ENCODE measurements around the gene PDZD8. TPM values are rescaled to one million over a fixed set of nuclear protein-coding genes. Genes with fewer than 3 reads are reported as not detected.
A peak's percentile ranks its signal among the peaks of the same experiment; 100 is the strongest.

Gene PDZD8, protein sequence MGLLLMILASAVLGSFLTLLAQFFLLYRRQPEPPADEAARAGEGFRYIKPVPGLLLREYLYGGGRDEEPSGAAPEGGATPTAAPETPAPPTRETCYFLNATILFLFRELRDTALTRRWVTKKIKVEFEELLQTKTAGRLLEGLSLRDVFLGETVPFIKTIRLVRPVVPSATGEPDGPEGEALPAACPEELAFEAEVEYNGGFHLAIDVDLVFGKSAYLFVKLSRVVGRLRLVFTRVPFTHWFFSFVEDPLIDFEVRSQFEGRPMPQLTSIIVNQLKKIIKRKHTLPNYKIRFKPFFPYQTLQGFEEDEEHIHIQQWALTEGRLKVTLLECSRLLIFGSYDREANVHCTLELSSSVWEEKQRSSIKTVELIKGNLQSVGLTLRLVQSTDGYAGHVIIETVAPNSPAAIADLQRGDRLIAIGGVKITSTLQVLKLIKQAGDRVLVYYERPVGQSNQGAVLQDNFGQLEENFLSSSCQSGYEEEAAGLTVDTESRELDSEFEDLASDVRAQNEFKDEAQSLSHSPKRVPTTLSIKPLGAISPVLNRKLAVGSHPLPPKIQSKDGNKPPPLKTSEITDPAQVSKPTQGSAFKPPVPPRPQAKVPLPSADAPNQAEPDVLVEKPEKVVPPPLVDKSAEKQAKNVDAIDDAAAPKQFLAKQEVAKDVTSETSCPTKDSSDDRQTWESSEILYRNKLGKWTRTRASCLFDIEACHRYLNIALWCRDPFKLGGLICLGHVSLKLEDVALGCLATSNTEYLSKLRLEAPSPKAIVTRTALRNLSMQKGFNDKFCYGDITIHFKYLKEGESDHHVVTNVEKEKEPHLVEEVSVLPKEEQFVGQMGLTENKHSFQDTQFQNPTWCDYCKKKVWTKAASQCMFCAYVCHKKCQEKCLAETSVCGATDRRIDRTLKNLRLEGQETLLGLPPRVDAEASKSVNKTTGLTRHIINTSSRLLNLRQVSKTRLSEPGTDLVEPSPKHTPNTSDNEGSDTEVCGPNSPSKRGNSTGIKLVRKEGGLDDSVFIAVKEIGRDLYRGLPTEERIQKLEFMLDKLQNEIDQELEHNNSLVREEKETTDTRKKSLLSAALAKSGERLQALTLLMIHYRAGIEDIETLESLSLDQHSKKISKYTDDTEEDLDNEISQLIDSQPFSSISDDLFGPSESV
- 10 to 100 TPM; 29.6 to 60.1 (median 42.4) TPM for total RNA-seq

DNA sequence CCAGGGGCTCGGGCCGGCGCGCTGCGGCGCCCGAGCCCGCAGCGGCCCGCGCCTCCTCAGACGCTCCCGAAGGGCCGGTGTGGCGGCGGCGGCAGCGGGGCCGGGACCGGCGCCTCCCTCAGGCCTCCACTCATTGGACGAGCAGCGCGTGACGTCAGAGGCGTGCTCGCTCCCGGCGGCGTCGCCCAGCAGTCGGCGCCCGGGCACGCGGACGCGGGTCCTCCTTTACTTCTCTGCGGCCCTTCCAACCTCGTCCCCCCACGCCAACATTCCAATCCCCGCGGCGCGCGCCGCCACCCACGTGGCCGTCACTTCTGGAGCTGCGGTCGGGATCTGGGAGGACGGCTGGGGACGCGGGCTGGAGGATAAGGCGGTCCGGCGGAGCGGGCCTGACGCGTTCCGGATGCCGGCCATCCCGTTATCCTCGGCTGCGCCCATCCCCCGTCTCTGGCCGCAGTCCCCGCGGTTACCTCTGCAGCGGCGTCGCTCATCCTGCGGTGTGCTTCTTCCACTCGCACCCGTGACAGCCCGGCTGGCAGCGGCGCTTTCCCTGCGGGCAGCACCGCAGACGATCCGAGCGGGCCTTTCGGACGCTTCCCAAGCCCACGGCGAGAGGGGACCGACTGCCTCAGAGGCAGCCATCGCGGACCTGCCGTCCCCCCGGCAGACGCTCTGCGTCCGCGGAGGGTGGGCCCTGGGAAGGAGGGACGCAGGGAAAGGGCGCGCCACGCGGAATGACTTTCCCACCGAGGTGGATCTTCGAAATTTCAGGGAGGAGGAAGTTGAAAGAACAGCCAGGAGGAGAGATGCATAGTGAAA lies at the start of gene PDZD8:
TSS of gene PDZD8 (minus strand) at position 81 of the 819 bp plus-strand sequence. CDS start 213 bp downstream, outside the sequence.
- DNase-seq (ENCODE audit: low spot score) = peak; percentile 73
- TF ChIP-seq, protein P1, sequence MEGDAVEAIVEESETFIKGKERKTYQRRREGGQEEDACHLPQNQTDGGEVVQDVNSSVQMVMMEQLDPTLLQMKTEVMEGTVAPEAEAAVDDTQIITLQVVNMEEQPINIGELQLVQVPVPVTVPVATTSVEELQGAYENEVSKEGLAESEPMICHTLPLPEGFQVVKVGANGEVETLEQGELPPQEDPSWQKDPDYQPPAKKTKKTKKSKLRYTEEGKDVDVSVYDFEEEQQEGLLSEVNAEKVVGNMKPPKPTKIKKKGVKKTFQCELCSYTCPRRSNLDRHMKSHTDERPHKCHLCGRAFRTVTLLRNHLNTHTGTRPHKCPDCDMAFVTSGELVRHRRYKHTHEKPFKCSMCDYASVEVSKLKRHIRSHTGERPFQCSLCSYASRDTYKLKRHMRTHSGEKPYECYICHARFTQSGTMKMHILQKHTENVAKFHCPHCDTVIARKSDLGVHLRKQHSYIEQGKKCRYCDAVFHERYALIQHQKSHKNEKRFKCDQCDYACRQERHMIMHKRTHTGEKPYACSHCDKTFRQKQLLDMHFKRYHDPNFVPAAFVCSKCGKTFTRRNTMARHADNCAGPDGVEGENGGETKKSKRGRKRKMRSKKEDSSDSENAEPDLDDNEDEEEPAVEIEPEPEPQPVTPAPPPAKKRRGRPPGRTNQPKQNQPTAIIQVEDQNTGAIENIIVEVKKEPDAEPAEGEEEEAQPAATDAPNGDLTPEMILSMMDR (IDR thresholded peaks at IDR 0.05) = no peak
- ATAC-seq (ENCODE audit: low FRiP score) = peak; percentile 92

DNA sequence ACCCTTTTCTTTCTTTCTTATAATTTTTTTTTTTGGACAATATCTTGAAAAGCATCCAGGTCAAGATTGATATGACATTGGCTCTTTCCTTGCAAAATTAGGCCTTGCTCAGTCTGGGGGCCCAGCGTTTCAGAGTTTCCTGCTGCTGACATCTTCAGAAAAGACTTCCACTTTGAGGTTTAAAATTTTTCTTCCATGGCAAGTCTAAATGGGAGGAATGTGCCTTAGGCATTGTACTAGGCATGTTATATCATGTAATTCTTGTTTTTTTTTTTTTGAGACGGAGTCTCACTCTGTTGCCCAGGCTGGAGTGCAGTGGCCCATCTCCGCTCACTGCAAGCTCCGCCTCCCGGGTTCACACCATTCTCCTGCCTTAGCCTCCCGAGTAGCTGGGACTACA lies 48.9 kb upstream of the PDZD8 start:
- DNase-seq (ENCODE audit: low spot score) (no peak), ATAC-seq (ENCODE audit: low FRiP score) (no peak)
- TF ChIP-seq, protein P1 (IDR thresholded peaks at IDR 0.05) = no peak

DNA sequence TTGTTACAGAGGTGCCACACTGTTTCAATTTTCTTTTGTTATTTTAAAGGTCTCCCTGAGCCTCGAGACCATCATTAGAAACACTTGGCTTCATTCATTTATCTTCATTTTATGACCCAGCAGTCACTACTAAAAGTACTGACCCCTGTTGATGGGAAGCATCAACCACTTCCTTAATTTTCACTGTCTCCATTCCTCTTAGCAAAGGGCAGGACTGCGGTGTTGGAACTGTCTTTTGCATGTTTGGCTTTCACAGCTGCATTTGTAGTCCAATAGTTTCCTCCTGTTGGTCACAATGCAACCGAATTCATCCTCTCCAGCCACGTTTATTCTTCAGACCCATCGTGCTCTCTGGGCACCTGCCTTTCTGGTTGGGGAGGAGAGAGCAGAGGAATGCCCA lies 46.7 kb upstream of the PDZD8 start:
- TF ChIP-seq, protein P1 (IDR thresholded peaks at IDR 0.05) = no peak
- DNase-seq (ENCODE audit: low spot score) = no peak
- no peak for ATAC-seq (ENCODE audit: low FRiP score)

DNA sequence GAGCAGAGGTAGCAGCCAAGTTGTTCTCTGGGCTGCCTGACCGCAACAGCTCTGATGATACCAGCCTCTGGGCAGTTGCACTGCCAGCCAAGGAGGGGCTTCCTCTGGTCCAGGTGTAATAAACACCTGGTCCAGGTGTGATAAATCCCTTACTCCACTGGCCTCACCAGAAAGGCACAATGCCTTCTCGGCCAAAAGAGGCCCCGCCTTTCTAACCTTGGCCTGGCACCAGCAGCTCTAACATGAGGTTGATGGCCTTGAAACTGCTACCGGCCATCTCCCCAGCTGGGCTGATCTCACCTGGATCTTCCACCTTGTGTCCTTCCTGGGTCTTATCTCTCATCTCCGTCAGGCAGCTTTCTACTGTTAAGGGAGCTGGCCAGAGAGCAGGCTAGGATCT lies 45.5 kb upstream of the PDZD8 start:
- TF ChIP-seq, protein P1 (IDR thresholded peaks at IDR 0.05) = no peak
- DNase-seq (ENCODE audit: low spot score) (no peak), ATAC-seq (ENCODE audit: low FRiP score) (no peak)

DNA sequence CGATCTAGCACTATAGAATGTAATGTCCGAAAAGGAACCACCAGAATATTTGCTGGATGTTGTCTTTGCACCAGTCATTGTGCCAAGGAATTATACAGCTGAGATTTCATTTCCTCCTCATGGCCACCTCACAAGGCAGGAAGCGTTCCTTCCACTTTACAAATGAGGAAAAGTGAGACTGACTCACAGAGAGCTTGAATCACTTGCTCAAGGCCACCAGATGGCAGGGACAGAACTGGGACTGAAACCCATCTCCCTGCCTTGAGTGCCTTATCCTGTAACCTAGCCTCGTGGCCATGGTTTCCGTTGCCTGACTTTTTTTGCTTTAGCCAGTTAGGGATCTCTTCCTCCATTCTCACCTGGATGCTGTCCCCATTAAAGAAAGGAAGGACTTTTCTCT lies 44.7 kb upstream of the PDZD8 start:
- ATAC-seq (ENCODE audit: low FRiP score) (no peak), DNase-seq (ENCODE audit: low spot score) (no peak)
- TF ChIP-seq, protein P1 (IDR thresholded peaks at IDR 0.05) = no peak

DNA sequence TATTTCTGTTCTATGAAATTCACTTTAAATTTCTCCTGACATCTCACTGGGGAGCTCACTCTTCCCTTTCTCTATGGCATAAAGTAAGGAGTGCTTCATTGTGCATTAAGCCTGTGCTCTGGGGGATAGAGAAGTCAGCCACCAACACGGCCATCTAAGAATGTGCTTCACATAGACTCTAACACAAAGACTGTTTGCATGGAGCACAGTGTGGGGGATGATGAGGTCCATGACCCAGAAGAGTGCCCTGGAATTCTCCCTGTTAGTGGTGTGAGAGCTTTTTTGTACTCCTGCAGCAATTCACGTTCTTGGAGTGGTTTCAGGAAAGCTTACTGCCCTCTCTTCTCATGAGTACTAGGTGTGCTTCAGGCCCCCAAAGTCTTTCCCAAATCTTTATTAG lies 43.9 kb upstream of the PDZD8 start:
- TF ChIP-seq, protein P1 (IDR thresholded peaks at IDR 0.05) = no peak

More for the DNA sequence above, 43.9 kb upstream of the PDZD8 start:
- no peak for DNase-seq (ENCODE audit: low spot score)
- ATAC-seq (ENCODE audit: low FRiP score) = no peak

All from omental fat pad (tissue), 4 donors.